Measurements from ENCODE around the gene CSMD2. TPM values are rescaled to one million over a fixed set of nuclear protein-coding genes. Genes with fewer than 3 reads are reported as not detected.

CSMD2 gene
- total RNA-seq, 2 experiments from 2014 or later: not detected

DNA sequence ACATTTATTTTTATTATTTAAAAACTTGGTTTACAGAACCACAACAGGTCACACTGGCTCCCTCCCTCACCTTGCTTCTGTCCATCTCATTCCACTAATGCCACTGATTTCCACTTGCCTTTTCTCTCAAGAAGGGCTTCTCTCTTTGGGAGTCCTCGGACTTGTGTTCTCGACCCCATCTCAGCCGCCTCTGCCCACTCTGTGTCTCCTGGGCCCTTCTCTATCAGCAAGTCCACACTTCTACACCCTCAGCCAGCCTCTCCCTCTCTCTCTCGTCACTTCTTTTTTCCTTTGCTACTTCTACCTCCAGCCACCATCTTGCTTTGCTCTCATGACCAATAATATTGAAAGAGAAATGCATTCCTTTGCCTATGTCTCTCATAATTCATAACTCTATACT, 171.7 kb downstream of the CSMD2 start:
- H3K4me1 Mint-ChIP-seq (ENCODE audit: low read depth): no peaks in the 10 kb centered on the region
- no peak for DNase-seq
- no peaks in the 10 kb centered on the region for H3K9me3 Mint-ChIP-seq
- ChIA-PET POLR2A (no interaction called here), CTCF (no interaction called here)
- intact Hi-C loops (cut with micrococcal nuclease): no loop called here
- H3K4me3 Mint-ChIP-seq: no peak overlapping the region
- H3K27ac Mint-ChIP-seq: no peak overlapping the region
- H3K36me3 Mint-ChIP-seq: no peaks in the 10 kb centered on the region
- H3K27me3 Mint-ChIP-seq: peaks cover 10% of the 10 kb centered on the region

DNA sequence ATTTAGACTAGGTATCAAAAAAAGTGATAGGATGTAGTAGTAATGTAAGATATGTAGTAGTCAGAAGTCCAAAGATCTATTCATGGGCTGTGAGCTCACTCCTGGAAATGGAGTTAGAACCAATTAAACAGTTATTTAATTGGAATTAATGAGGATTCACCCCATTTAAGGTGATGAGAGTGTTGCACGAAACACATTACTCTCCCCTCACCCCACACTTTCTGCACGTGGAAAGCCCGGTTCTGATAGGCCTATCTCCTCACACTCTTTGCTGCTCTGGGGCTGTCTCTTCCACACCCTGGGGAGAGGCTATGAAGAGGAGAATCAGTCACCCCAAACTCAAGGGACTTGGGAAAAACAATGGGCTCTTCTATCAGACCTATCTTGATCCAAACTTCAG, 174.7 kb downstream of the CSMD2 start:
- ChIA-PET CTCF (no interaction called here), POLR2A (no interaction called here)
- Mint-ChIP-seq H3K4me1 (ENCODE audit: low read depth) (no peaks in the 10 kb centered on the region), H3K36me3 (no peaks in the 10 kb centered on the region), H3K9me3 (no peaks in the 10 kb centered on the region), H3K27ac (no peak overlapping the region), H3K4me3 (no peak overlapping the region), H3K27me3 (peaks cover 7% of the 10 kb centered on the region)
- DNase-seq: no peak
- intact Hi-C loops (cut with micrococcal nuclease): no loop called here

DNA sequence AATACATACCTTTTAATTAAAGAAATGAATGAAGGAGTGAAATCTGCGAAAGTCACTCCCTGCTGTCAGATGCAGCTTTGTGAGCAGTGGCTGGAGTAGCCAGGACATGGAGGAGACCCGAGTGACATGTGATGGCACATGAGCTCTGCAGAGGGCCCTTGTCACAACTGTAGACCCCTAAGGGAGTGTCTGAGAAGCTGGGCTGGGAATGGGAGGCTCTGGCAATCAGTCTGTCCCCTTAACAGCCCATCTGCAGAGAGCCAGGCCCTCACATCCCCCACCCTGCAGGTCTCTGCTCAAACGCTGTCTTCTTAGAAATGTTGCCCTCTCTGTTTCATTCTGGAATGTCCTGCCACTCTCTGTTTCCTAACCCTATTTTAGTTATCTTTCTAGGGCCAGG, 176.9 kb downstream of the CSMD2 start:
- DNase-seq: no peak
- H3K4me1 Mint-ChIP-seq (ENCODE audit: low read depth): no peaks in the 10 kb centered on the region
- no peaks in the 10 kb centered on the region for H3K9me3 Mint-ChIP-seq
- H3K4me3 Mint-ChIP-seq: no peak overlapping the region
- no peaks in the 10 kb centered on the region for H3K36me3 Mint-ChIP-seq
- no peak overlapping the region for H3K27ac Mint-ChIP-seq
- ChIA-PET CTCF (no interaction called here), POLR2A (interaction anchor here (0.6 kb wide), 1 partner anchor 168 kb away, joined by 4 read pairs; no protein-coding TSS in a partner anchor)
- intact Hi-C loops (cut with micrococcal nuclease): no loop called here
- peaks cover 5% of the 10 kb centered on the region for H3K27me3 Mint-ChIP-seq

DNA sequence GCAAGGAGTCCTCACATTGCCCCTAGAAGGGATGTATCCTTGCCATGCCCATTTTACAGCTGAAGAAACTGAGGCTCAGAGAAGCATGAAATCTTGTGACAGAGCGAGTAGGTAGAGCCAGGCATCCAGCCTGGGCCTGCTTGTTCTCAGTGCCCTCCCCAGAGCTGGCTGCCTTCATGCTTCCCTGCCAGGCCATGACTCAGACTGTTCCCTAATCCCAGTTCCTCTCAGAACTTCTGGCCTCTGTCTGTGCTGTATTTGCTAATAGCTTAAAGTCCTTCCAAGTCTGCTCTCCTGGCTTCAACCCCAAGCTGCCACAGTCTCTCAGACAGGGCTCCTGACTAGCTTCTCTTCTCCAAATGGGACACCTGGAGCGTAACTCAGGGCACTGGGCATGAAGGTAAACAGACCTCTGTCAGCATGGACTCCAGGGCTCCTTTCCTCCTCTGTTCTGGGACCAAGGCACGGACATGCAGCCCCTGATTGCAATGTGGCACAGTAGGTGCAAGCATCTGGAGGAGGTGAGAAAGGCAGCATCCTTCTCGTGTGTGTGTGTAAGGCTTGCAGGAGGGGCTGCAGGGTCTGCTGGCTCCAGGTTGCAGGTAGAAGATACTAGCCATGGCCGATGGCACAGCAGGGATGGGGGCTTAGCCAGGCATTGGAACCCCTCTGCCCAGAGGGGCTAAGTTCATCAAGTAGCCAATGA, 178.5 kb downstream of the CSMD2 start:
- Mint-ChIP-seq H3K27me3 (peaks cover 5% of the 10 kb centered on the region), H3K36me3 (no peaks in the 10 kb centered on the region), H3K4me1 (ENCODE audit: low read depth) (no peaks in the 10 kb centered on the region), H3K27ac (no peak overlapping the region), H3K4me3 (no peak overlapping the region), H3K9me3 (no peaks in the 10 kb centered on the region)
- intact Hi-C loops (cut with micrococcal nuclease): no loop called here
- ChIA-PET POLR2A (no interaction called here), CTCF (no interaction called here)
- no peak for DNase-seq

DNA sequence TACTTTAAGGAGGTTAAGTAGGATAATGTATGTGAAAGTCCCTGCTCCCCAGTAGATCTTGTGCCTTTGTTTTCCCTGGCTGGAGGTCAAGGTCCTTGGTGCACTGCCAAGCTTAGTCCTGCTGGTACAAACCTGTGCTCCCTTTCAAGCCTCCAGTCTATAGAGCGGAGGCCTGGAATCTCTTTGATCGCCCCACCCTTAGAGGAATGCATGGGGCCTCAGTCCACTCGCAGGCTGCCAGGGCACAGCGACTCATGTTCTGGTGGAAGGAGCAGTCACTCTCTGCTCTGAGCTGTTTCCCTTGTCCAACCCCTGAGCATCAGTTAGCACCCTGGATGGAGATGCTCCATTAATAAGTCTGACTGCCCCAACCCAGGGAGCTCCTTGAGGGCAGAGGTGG, 179.4 kb downstream of the CSMD2 start:
- CTCF ChIA-PET: no interaction called here
- no peak overlapping the region for H3K4me3 Mint-ChIP-seq
- POLR2A ChIA-PET: no interaction called here
- no peaks in the 10 kb centered on the region for H3K36me3 Mint-ChIP-seq
- H3K4me1 Mint-ChIP-seq (ENCODE audit: low read depth): no peaks in the 10 kb centered on the region
- no peak overlapping the region for H3K27ac Mint-ChIP-seq
- no peak for DNase-seq
- intact Hi-C loops (cut with micrococcal nuclease): no loop called here
- no peaks in the 10 kb centered on the region for H3K9me3 Mint-ChIP-seq
- H3K27me3 Mint-ChIP-seq: peaks cover 5% of the 10 kb centered on the region

DNA sequence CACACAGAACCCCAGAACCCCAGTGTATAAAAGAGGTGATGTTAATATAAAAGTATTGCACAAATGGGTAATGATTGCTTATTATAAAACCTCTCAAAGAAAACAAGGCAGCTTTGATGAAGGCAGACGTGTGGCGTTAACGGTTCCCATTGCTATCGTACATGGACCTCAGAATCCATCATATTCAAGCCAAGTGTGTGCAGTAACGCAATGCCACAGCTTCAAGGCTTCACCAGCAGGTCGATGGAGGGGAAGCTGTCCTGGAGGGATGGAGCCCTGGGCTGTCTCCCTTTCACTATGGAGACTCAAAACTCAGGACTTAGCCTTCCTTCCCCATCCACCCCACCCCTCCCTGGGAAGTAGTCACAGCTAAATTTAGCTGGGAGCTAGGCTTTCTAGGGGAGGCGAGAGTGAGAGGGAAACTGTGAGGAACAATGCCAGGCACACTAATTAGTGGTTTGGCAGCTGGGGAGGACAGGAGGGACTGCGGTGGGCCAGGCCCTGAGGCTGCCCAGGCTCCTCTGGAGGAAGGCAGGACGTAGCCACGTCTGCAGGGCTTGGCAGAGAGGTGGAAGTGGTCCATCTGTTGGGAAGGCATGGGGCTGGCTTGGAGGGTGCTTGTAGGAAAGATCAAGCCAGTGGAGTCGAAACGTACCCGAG, 180.0 kb downstream of the CSMD2 start:
- Mint-ChIP-seq H3K36me3 (no peaks in the 10 kb centered on the region), H3K27me3 (peaks cover 5% of the 10 kb centered on the region), H3K4me1 (ENCODE audit: low read depth) (no peaks in the 10 kb centered on the region), H3K27ac (no peak overlapping the region), H3K4me3 (no peak overlapping the region), H3K9me3 (no peaks in the 10 kb centered on the region)
- no peak for DNase-seq
- ChIA-PET CTCF (no interaction called here), POLR2A (no interaction called here)
- intact Hi-C loops (cut with micrococcal nuclease): no loop called here

DNA sequence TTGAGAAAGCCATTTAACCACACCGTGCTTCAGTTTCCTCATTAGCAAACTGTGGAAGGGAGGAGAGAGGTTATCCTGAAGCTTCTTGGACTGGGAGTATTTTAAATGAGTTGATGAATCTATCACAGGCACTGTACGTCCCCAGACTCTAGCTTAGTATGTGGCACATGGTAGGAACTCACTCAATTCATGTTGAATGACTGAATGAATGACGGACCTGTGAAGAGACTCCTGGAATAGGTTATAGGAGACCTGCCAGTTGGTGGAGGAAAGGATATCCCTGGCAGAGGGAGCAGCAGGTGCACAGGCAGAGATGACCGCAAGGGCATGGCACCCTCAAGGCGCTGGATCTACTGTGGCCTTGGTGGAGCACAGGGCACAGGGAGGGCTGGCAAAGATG, 182.6 kb downstream of the CSMD2 start:
- POLR2A ChIA-PET: no interaction called here
- CTCF ChIA-PET: no interaction called here
- Mint-ChIP-seq H3K27ac (no peak overlapping the region), H3K27me3 (peaks cover 1% of the 10 kb centered on the region), H3K4me3 (no peak overlapping the region), H3K9me3 (no peaks in the 10 kb centered on the region), H3K4me1 (ENCODE audit: low read depth) (no peaks in the 10 kb centered on the region), H3K36me3 (no peaks in the 10 kb centered on the region)
- no peak for DNase-seq
- intact Hi-C loops (cut with micrococcal nuclease): no loop called here

DNA sequence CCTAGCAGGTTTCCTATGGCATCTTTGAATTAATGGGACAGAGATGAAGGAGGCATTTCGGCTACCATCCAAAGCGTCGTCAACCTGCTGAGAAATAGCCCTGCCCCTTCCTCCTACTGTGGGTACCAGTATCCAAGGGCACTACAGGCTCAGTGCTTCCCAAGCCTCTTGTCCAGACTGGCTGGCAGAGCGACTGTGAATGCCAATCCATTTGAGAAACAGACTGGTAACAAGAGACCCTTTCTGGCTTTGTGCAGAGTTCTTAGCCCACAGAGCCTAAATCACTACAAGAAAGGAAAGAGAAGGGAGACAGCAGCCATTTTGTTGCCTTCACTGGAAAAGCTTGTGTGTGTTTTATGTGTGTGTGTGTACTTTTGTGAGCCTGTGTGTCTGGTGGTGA, 185.7 kb downstream of the CSMD2 start:
- no peaks in the 10 kb centered on the region for H3K36me3 Mint-ChIP-seq
- peaks cover 10% of the 10 kb centered on the region for H3K27me3 Mint-ChIP-seq
- intact Hi-C loops (cut with micrococcal nuclease): no loop called here
- ChIA-PET CTCF (no interaction called here), POLR2A (no interaction called here)
- no peaks in the 10 kb centered on the region for H3K4me1 Mint-ChIP-seq (ENCODE audit: low read depth)
- no peak overlapping the region for H3K27ac Mint-ChIP-seq
- no peak for DNase-seq
- H3K4me3 Mint-ChIP-seq: no peak overlapping the region
- H3K9me3 Mint-ChIP-seq: no peaks in the 10 kb centered on the region

DNA sequence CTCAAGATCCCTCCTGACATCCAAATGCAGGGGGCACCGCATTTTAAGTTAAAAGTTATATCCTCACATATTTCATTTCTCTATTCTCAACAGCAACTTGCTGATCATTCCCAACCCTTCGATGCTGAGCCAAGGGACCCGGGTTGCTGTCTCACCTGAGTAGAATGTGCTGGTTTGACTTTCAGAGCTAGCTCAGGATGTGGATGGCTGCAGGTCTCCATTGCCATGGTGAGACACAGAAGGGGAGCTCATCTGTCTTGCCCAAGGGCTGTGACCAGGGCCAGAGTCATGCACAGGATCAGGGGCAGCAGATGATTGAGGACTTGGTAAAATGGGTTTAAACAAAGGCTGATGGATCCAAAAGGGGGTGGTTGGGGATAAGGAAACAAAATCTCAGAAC, 189.1 kb downstream of the CSMD2 start:
- Mint-ChIP-seq H3K4me3 (no peak overlapping the region), H3K27ac (no peak overlapping the region), H3K27me3 (peaks cover 12% of the 10 kb centered on the region), H3K36me3 (no peaks in the 10 kb centered on the region), H3K4me1 (ENCODE audit: low read depth) (no peaks in the 10 kb centered on the region), H3K9me3 (no peaks in the 10 kb centered on the region)
- no peak for DNase-seq
- POLR2A ChIA-PET: no interaction called here
- CTCF ChIA-PET: no interaction called here
- intact Hi-C loops (cut with micrococcal nuclease): no loop called here

DNA sequence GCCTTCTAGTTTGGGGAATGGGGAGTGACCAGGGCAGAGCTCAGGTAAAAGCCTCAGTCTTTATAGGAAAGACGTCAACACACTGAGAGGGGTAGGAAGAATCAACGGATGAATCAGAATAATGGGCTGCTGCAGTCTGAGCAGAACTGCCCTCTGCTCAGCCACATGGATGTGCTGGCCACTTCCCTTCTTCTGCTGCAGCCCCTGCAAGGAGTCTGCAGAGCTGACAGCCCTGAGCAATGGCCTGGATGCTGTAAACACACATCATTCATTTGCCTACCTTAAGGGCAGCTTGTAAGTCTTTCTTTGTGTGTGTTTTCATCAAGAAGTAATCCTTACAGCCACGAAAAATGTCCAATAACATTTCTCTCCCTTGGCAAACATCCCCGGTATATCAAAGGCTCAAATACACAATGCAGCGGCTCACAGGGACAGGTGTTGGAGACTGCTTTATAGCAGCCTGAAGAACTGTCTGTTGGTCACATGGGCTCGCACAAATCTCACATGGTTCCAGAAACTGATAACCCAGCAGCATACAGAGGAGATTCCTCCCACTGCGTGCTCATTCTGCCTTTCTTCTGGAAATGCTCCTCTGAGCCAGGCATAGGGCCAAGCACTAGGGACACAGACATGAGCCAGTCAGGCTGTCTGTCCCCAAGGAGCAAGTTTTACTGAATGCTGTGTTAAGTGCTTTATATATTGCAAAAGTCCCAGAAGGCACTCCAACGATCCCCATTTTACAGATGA, 191.1 kb downstream of the CSMD2 start:
- ChIA-PET POLR2A (no interaction called here), CTCF (no interaction called here)
- intact Hi-C loops (cut with micrococcal nuclease): no loop called here

DNA sequence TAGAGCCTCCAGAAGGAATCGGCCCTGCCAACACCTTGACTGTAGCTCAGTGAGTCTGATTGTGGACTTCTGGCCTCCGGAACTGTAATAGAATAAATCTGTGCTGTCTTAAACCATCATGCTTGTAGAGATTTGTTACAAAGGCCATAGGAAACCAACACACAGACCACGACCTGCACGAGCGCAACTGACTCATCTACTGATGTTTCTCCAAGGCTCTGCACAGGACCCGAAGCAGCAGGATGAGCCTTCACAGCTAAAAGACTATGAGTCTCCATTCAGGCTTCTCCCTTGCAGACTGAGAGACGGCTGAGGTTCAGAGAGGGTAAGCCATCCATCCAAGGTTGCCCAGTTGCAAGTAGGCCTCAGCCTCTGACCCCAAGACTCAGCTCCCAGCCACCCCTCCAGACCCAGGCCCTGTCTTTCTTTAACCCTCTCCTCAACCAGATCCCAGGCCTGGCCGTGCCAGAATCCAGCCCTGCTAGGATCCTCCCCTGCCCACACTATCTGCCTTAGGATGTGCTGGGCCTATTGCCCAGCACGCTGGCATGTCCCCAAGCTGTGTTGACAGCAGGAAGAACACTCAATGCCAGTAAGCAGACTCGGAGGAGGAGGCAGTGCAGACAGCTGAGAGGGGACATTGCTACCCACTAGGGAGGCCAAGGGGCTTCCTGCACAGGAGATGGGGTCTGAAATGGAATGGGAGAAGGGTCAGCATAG, 192.2 kb downstream of the CSMD2 start:
- Mint-ChIP-seq H3K27ac (no peak overlapping the region), H3K9me3 (no peaks in the 10 kb centered on the region)

More for the DNA sequence above, 191.1 kb downstream of the CSMD2 start:
- Mint-ChIP-seq H3K9me3 (no peaks in the 10 kb centered on the region), H3K4me1 (ENCODE audit: low read depth) (no peaks in the 10 kb centered on the region), H3K36me3 (no peaks in the 10 kb centered on the region), H3K4me3 (no peak overlapping the region), H3K27ac (no peak overlapping the region), H3K27me3 (peaks cover 14% of the 10 kb centered on the region)
- no peak for DNase-seq

DNA sequence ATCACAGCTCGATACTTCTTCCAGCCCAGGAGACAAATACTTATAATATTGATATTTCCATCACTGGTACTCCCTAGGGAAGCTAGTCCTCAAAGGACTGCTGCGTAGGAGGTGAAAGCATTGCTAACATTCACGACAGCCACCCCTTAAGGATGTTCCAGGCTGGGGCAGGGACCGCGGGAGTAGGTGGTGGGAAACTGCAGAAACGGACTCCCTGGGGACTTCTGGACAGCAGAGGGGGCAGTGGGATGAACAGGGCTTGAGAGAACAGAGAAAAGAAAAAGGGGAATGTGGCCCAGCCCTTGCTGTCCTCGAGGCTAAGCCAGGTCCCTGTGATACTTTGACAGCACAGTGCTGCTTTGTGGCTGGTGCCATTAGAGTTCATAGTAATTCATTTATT, 193.1 kb downstream of the CSMD2 start:
- CTCF ChIA-PET: interaction anchor here (1.0 kb wide), 1 partner anchor 339 kb away, joined by 3 read pairs; no protein-coding TSS in a partner anchor
- intact Hi-C loops (cut with micrococcal nuclease): no loop called here
- no peaks in the 10 kb centered on the region for H3K4me1 Mint-ChIP-seq (ENCODE audit: low read depth)
- peaks cover 14% of the 10 kb centered on the region for H3K27me3 Mint-ChIP-seq
- no peak overlapping the region for H3K4me3 Mint-ChIP-seq
- H3K27ac Mint-ChIP-seq: no peak overlapping the region
- DNase-seq: no peak
- POLR2A ChIA-PET: no interaction called here
- no peaks in the 10 kb centered on the region for H3K36me3 Mint-ChIP-seq
- no peaks in the 10 kb centered on the region for H3K9me3 Mint-ChIP-seq

More for the DNA sequence above, 192.2 kb downstream of the CSMD2 start:
- CTCF ChIA-PET: no interaction called here
- no peak for DNase-seq
- intact Hi-C loops (cut with micrococcal nuclease): no loop called here
- Mint-ChIP-seq H3K4me1 (ENCODE audit: low read depth) (no peaks in the 10 kb centered on the region), H3K36me3 (no peaks in the 10 kb centered on the region), H3K27me3 (peaks cover 14% of the 10 kb centered on the region), H3K4me3 (no peak overlapping the region)
- POLR2A ChIA-PET: no interaction called here

All from activated CD4-positive, alpha-beta memory T cell treated with anti-CD3 and anti-CD28 coated beads for 36 hours (primary cell).